ENCODE data around the gene SDCCAG8. TPM values are rescaled to one million over a fixed set of nuclear protein-coding genes. Genes with fewer than 3 reads are reported as not detected.
A peak's percentile ranks its signal among the peaks of the same experiment; 100 is the strongest.

SDCCAG8 gene
- total RNA-seq, 2 donors from 2014 or later, result 18.5 to 20.3 TPM

DNA sequence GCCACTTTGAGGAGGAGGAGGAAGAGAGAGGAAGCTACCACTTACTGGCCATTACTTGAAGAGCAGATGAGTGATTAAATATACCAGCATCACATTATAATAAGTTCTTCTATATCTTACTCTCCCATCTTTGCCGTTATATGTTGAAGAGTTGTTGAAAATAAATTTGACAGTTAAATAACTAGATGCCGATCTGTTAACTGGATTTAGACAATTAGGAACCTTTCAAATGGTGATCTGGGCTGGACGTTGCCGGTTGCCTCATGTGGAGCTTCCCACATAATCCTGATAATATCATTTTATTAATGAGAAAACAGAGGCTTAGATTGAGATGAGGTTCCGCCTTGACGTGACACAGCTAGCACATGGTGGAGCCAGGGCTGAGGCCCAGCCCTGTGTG, 147.0 kb downstream of the SDCCAG8 start:
- Mint-ChIP-seq H3K36me3 (no peaks in the 10 kb centered on the region), H3K27me3 (no peaks in the 10 kb centered on the region), H3K27ac (no peak overlapping the region), H3K9me3 (no peaks in the 10 kb centered on the region), H3K4me1 (ENCODE audit: low read depth in 2 of 2) (no peaks in the 10 kb centered on the region), H3K4me3 (no peak overlapping the region)
- DNase-seq (ENCODE audit: low spot score) (no peak), ATAC-seq (no peak)

DNA sequence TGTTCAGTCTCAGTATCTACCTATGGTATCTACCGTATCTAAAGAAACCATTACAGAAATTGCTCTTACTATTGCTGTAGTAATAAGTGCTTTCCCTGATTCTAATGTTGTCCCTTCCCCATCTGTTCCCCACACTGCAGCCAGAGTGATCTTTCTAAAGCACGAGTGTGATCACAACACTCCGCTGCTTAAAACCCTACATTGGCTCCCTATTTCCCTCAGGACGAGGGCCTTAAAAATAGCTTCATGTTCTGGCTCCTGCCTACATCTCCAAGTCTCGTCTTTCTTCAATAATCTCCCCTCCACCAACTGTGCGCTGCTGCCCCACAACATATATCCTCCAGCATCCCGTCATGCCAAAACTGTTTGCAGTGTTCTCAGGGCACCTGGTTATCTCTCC, 150.6 kb downstream of the SDCCAG8 start:
- no peaks in the 10 kb centered on the region for H3K36me3 Mint-ChIP-seq
- ATAC-seq, result no peak
- H3K4me1 Mint-ChIP-seq (ENCODE audit: low read depth in 2 of 2), result no peaks in the 10 kb centered on the region
- no peaks in the 10 kb centered on the region for H3K9me3 Mint-ChIP-seq
- no peak for DNase-seq (ENCODE audit: low spot score)
- H3K27me3 Mint-ChIP-seq, result no peaks in the 10 kb centered on the region
- no peak overlapping the region for H3K4me3 Mint-ChIP-seq
- no peak overlapping the region for H3K27ac Mint-ChIP-seq

GRCh38 chr1:243407284-243408018, 151.6 kb downstream of the SDCCAG8 start:
- Mint-ChIP-seq H3K9me3 (no peaks in the 10 kb centered on the region), H3K4me3 (no peak overlapping the region), H3K27ac (no peak overlapping the region), H3K27me3 (no peaks in the 10 kb centered on the region), H3K36me3 (no peaks in the 10 kb centered on the region), H3K4me1 (ENCODE audit: low read depth in 2 of 2) (no peaks in the 10 kb centered on the region)
- no peak for ATAC-seq
- DNase-seq (ENCODE audit: low spot score), result no peak

GRCh38 chr1:243408479-243408878, 152.6 kb downstream of the SDCCAG8 start:
- H3K27me3 Mint-ChIP-seq, result no peaks in the 10 kb centered on the region
- no peak overlapping the region for H3K27ac Mint-ChIP-seq
- no peak for DNase-seq (ENCODE audit: low spot score)
- no peak overlapping the region for H3K4me3 Mint-ChIP-seq
- no peak for ATAC-seq
- no peaks in the 10 kb centered on the region for H3K9me3 Mint-ChIP-seq
- H3K4me1 Mint-ChIP-seq (ENCODE audit: low read depth in 2 of 2), result peaks cover 0 to under 1% of the 10 kb centered on the region in 2 donors
- no peaks in the 10 kb centered on the region for H3K36me3 Mint-ChIP-seq

GRCh38 chr1:243409284-243409683, 153.4 kb downstream of the SDCCAG8 start:
- no peak for DNase-seq (ENCODE audit: low spot score)
- H3K4me1 Mint-ChIP-seq (ENCODE audit: low read depth in 2 of 2), result peaks cover 5 to 7% of the 10 kb centered on the region in 2 donors
- H3K4me3 Mint-ChIP-seq, result no peak overlapping the region
- H3K9me3 Mint-ChIP-seq, result no peaks in the 10 kb centered on the region
- no peaks in the 10 kb centered on the region for H3K27me3 Mint-ChIP-seq
- no peak overlapping the region for H3K27ac Mint-ChIP-seq
- ATAC-seq, result no peak
- no peaks in the 10 kb centered on the region for H3K36me3 Mint-ChIP-seq

- no peak for DNase-seq (ENCODE audit: low spot score)
- Mint-ChIP-seq H3K9me3 (no peaks in the 10 kb centered on the region), H3K27me3 (no peaks in the 10 kb centered on the region), H3K27ac (no peak overlapping the region), H3K36me3 (no peaks in the 10 kb centered on the region), H3K4me1 (ENCODE audit: low read depth in 2 of 2) (peaks cover 7 to 11% of the 10 kb centered on the region in 2 donors), H3K4me3 (no peak overlapping the region)
- no peak for ATAC-seq
Observed at GRCh38 chr1:243411472-243411871, 155.6 kb downstream of the SDCCAG8 start.

GRCh38 chr1:243413431-243414151, 157.8 kb downstream of the SDCCAG8 start:
- no peak for DNase-seq (ENCODE audit: low spot score)
- no peak for ATAC-seq
- peak overlapping the region in 1 of 2 donors; percentile 10 for H3K27ac Mint-ChIP-seq
- no peak overlapping the region for H3K4me3 Mint-ChIP-seq
- no peaks in the 10 kb centered on the region for H3K27me3 Mint-ChIP-seq
- peaks cover 10 to 13% of the 10 kb centered on the region in 2 donors for H3K4me1 Mint-ChIP-seq (ENCODE audit: low read depth in 2 of 2)
- H3K9me3 Mint-ChIP-seq, result no peaks in the 10 kb centered on the region
- H3K36me3 Mint-ChIP-seq, result no peaks in the 10 kb centered on the region

DNA sequence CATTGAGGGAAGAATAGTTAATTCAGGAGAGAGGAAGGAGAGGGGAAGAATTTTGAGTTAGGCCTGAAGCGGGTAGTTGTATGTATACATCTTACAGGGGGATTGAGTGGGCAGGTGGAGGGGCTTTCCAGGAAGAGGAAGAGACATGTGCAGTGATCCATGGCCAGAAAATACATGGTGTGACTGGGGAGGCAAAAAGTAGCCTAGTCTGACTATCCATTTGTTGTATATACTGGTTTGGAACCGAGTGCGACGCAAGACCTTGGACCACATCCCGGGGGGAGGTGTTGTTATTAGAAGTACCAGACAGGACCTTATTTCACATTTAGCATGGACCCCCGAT, 158.3 kb downstream of the SDCCAG8 start:
- peaks cover 10 to 13% of the 10 kb centered on the region in 2 donors for H3K4me1 Mint-ChIP-seq (ENCODE audit: low read depth in 2 of 2)
- no peaks in the 10 kb centered on the region for H3K36me3 Mint-ChIP-seq
- no peaks in the 10 kb centered on the region for H3K27me3 Mint-ChIP-seq
- H3K4me3 Mint-ChIP-seq, result no peak overlapping the region
- DNase-seq (ENCODE audit: low spot score), result no peak
- peak overlapping the region in 1 of 2 donors; percentile 10 for H3K27ac Mint-ChIP-seq
- no peaks in the 10 kb centered on the region for H3K9me3 Mint-ChIP-seq
- ATAC-seq, result no peak

- no peaks in the 10 kb centered on the region for H3K9me3 Mint-ChIP-seq
- H3K4me1 Mint-ChIP-seq (ENCODE audit: low read depth in 2 of 2), result peaks cover 10 to 13% of the 10 kb centered on the region in 2 donors
- DNase-seq (ENCODE audit: low spot score) (no peak), ATAC-seq (no peak)
- H3K4me3 Mint-ChIP-seq, result no peak overlapping the region
- peak overlapping the region in 1 of 2 donors; percentile 48 for H3K27ac Mint-ChIP-seq
- H3K27me3 Mint-ChIP-seq, result no peaks in the 10 kb centered on the region
- H3K36me3 Mint-ChIP-seq, result no peaks in the 10 kb centered on the region
Observed at GRCh38 chr1:243415663-243416408, 160.0 kb downstream of the SDCCAG8 start.

DNA sequence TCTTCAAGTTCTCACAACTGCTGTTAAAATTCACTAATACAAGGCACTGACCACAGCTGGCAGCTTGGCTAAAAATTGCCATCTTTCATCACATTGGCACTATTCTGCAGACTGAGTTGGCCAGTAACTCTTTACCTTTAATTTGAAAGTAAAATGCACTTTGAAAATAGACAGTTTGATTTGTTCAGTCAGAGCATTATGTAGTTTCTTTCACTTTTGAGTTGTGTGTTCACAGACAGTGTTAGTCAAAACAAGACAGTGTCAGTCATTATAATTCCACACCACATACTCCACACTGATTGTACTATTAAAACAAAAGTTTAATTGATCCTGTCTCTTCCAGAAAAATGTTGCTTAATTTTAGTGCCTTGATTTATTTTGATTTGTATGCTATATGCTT, 160.7 kb downstream of the SDCCAG8 start:
- H3K4me1 Mint-ChIP-seq (ENCODE audit: low read depth in 2 of 2), result peaks cover 15 to 20% of the 10 kb centered on the region in 2 donors
- DNase-seq (ENCODE audit: low spot score) (no peak), ATAC-seq (peak; percentile 83 to 86)
- no peak overlapping the region for H3K27ac Mint-ChIP-seq
- no peaks in the 10 kb centered on the region for H3K9me3 Mint-ChIP-seq
- no peaks in the 10 kb centered on the region for H3K36me3 Mint-ChIP-seq
- H3K4me3 Mint-ChIP-seq, result no peak overlapping the region
- H3K27me3 Mint-ChIP-seq, result no peaks in the 10 kb centered on the region

DNA sequence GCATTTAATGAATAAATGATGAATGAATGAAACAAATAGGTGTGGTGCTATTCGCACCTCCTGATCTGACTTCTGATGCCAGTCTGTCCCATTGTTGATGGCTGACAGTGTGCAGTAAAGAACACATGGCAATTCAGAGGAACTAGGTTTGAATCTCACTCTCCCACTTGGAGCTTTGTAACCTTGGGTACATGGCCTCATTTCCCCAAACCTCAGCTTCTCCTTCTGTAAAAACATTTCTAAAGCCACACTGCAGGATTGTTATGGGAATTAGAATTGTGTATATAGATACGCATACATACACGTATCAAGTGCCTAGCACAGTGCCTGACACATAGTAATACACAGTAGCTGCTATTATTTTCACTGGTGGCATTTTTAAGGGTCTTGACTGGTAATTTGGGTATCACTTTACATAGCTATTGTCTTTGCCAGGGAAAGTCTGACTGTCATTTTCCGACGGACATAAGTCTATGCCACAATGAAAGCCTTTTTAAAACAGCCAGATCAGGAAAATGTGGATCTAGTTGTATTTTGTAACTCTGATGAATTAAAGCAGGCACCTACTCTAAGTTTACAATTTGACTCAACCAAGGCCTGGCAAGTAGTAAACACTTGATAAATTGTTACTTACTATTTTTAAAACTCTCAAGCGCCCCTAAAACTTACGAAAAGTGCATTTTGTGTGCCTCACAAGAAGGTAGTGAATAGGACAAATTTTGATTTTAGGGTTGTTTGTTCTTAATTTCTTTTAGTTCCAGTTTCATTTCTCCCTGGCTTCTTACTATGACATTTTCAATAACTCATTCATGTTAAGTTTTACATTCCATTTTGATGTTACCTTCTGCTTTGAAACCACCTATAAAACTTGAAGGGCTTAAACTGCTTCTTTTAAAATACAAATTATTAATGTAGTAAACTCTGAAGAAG, 164.4 kb downstream of the SDCCAG8 start:
- Mint-ChIP-seq H3K4me3 (no peak overlapping the region), H3K9me3 (no peaks in the 10 kb centered on the region), H3K4me1 (ENCODE audit: low read depth in 2 of 2) (peaks cover 17 to 22% of the 10 kb centered on the region in 2 donors), H3K27me3 (no peaks in the 10 kb centered on the region), H3K36me3 (no peaks in the 10 kb centered on the region), H3K27ac (peak overlapping the region in 1 of 2 donors; percentile 20)
- DNase-seq (ENCODE audit: low spot score) (no peak), ATAC-seq (no peak)

GRCh38 chr1:243420946-243421685, 165.3 kb downstream of the SDCCAG8 start:
- peaks cover 17 to 21% of the 10 kb centered on the region in 2 donors for H3K4me1 Mint-ChIP-seq (ENCODE audit: low read depth in 2 of 2)
- H3K27me3 Mint-ChIP-seq, result no peaks in the 10 kb centered on the region
- no peaks in the 10 kb centered on the region for H3K9me3 Mint-ChIP-seq
- no peaks in the 10 kb centered on the region for H3K36me3 Mint-ChIP-seq
- peak overlapping the region; percentile 4 to 7 for H3K27ac Mint-ChIP-seq
- no peak for ATAC-seq
- no peak for DNase-seq (ENCODE audit: low spot score)
- peak overlapping the region; percentile 63 for H3K4me3 Mint-ChIP-seq

DNA sequence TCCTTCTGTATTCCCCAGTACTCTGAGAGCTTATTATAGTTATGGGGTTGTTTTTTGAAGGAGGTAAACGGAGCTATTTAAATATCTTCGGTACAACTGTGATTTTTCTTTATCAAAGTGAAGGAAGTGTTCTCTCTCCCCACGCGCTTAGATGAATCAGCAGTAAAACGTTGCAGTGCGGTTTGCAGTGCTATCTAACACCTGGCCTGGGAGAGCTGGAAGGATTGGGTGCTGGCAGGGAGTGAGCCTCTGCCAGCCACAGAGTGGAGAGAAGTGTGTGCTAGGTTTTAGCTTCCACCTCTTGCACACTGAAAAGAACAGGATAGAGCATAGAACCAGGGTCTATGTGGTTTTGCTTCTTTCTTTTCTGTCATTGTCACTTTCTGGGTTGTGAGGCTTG, 165.9 kb downstream of the SDCCAG8 start:
- no peaks in the 10 kb centered on the region for H3K27me3 Mint-ChIP-seq
- H3K27ac Mint-ChIP-seq, result peak overlapping the region; percentile 4 to 7
- peak; percentile 65 for DNase-seq (ENCODE audit: low spot score)
- H3K36me3 Mint-ChIP-seq, result no peaks in the 10 kb centered on the region
- peak overlapping the region; percentile 63 for H3K4me3 Mint-ChIP-seq
- peak; percentile 89 to 97 for ATAC-seq
- H3K4me1 Mint-ChIP-seq (ENCODE audit: low read depth in 2 of 2), result peaks cover 12 to 16% of the 10 kb centered on the region in 2 donors
- H3K9me3 Mint-ChIP-seq, result no peaks in the 10 kb centered on the region
